HG03066 (cell line): ENCODE data around the gene TTPAL.

Experiments used
- ATAC-seq: cut with Tn5 transposase; IDR thresholded peaks from one replicate; pipeline ENCODE4 v1.9.1; 2021; ENCODE audit warnings: low read depth; ENCODE audit not compliant: unreplicated experiment

The TTPAL gene

GRCh38 chr20:44532259-44532980 is 56.7 kb downstream of the TTPAL start:
- no peak for ATAC-seq

- ATAC-seq: no peak
These were observed 57.3 kb downstream of the TTPAL start for GRCh38 chr20:44532981-44533331.

- no peak for ATAC-seq
These were observed 58.3 kb downstream of the TTPAL start for GRCh38 chr20:44533928-44534327.

GRCh38 chr20:44536175-44536574 is 60.5 kb downstream of the TTPAL start:
- no peak for ATAC-seq

- ATAC-seq: no peak
These were observed 62.3 kb downstream of the TTPAL start for GRCh38 chr20:44537993-44538392.

GRCh38 chr20:44540834-44541233 is 65.2 kb downstream of the TTPAL start:
- no peak for ATAC-seq

- no peak for ATAC-seq
These were observed 66.3 kb downstream of the TTPAL start for GRCh38 chr20:44541992-44542391.

DNA sequence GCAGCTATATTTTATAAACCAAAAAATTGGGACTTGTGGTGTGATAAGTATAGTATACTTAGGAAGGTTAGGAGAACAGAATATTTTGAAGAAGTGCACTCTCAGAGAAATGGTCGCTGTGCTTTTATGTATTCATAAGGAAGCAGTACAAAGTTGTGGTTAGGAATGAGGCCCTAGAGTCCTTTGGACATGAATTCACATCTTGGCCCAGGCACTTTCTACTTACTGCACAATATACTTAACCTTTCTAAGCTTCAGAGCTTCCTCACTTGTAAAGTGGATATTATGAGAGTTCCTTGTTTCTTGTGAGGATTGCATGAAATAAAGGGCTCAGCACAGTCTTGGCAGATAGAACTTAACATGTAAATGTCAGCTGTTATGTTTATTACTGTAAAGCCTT is 67.2 kb downstream of the TTPAL start:
- no peak for ATAC-seq

- ATAC-seq: no peak
These were observed 67.7 kb downstream of the TTPAL start for GRCh38 chr20:44543358-44543757.
